OCI-LY3 (cell line): ENCODE results near the gene TENM4.

Experiments
- CTCF ChIP-seq: fragments of 200-600, 300-600 bp; sonication (generic); IDR thresholded peaks from 2 replicates; pipeline ENCODE4 v1.5.1; 2014; ENCODE audit warnings: antibody characterized with exemption, low read length, low read depth
- EZH2phosphoT487 ChIP-seq: fragments of 200-600 bp; shearing (Covaris generic); IDR thresholded peaks from 2 replicates; pipeline ENCODE4 v1.6.1; 2018; ENCODE audit warnings: antibody characterized with exemption, mixed run types, low read depth

DNA sequence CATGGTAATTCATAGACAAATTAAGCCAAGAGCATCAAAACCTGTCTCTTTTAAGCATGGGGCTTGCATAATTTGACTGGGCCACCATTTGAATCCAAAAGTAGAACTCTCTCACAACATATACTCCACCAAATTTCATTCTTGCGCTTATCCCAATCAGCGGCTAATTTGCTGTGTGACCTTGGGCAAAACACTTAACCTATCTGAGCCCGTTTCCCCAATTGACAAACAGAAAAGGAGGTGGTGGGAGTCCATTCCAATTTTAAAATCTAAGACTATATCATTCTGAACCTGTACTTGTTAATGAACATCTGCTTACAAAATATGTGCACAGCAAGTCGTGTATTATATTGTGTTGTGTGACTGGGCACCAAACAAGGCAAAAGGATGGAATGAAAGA, 528.1 kb downstream of the TENM4 start:
- TF ChIP-seq CTCF = no peak
- TF ChIP-seq EZH2phosphoT487 = no peak
